HG02884 (cell line): ENCODE results near the gene OLA1.
"Not testable (repeated sequence)": the region's sequence is repeated elsewhere in the genome, so short reads cannot be mapped to it uniquely, and the experiment has no call there.

ENCODE experiments used
- ATAC-seq: cut with Tn5 transposase; IDR thresholded peaks from one replicate; pipeline ENCODE4 v1.9.1; 2021; ENCODE audit warnings: mild to moderate bottlenecking, moderate library complexity; ENCODE audit not compliant: unreplicated experiment

The OLA1 gene

GRCh38 chr2:174248187-174248997 lies at the start of gene OLA1:
TSS of gene OLA1 (minus strand) at chr2:174248532. CDS start at chr2:174246815, 1,717 bp downstream.
- peak; percentile 93 for ATAC-seq

DNA sequence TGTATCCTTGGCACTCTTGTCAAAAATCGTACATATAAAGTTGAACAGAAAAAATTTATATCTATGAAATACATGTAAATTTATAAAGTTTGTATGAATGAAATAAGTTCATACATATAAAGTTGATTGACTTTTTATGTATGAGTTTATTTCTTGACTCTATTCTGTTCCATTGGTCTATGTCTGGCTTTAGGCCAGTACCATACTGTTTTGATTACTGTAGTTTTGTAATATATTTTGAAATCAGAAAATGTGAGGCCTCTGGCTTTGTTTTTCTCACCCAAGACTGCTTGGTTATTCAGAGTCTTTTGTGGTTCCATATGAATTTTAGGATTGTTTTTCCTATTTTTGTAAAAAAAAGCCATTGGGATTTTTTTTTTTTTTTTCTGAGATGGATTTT lies 44.6 kb upstream of the OLA1 start:
- ATAC-seq: no peak

GRCh38 chr2:174286172-174286571 lies 37.8 kb upstream of the OLA1 start:
- ATAC-seq: no peak

- ATAC-seq: no peak
Observed at GRCh38 chr2:174282441-174282840, 34.1 kb upstream of the OLA1 start.

GRCh38 chr2:174281736-174282135 lies 33.4 kb upstream of the OLA1 start:
- ATAC-seq: no peak

- ATAC-seq: no peak
Observed at GRCh38 chr2:174280596-174280995, 32.3 kb upstream of the OLA1 start.

DNA sequence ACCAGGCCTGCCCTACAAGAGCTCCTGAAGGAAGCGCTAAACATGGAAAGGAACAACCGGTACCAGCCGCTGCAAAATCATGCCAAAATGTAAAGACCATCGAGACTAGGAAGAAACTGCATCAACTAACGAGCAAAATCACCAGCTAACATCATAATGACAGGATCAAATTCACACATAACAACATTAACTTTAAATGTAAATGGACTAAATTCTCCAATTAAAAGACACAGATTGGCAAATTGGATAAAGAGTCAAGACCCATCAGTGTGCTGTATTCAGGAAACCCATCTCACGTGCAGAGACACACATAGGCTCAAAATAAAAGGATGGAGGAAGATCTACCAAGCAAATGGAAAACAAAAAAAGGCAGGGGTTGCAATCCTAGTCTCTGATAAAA lies 21.9 kb upstream of the OLA1 start:
- not testable (repeated sequence) for ATAC-seq

DNA sequence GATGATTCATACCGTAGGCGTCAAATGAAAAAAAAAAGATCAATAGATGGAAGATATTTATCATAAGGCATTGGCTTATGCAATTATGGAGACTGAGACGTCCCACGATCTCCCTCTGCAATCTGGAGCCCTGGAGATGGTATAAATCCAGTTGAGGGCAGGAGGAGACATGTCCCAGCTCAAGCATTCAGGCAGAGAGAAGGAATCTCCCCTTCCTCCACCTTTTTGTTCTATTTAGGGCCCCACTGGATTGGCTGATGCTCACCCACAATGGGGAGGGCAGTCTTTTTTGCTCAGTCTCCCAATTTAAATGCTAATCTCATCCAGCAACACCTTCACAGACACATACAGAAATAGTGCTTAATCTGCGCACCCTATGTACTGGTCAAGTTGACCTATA lies 18.0 kb upstream of the OLA1 start:
- ATAC-seq: no peak

DNA sequence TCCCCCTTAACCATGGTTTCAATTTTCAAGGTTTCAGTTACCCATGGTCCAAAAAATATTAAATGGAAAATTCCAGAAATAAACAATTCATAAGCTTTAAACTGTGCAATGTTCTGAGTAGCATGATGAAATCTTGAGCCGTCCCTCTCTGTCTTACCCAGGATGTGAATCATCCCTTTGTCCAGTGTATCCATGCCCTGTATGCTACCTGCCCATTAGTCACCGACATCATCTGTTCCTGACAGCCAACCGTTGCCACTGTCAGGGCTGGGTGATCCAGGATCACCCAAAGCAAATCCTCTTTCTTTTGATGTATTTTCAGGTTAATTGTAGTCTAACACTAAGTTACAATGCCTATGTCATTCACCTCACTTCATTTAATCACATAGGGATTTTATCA lies 15.7 kb upstream of the OLA1 start:
- no peak for ATAC-seq

GRCh38 chr2:174259981-174260380 lies 11.6 kb upstream of the OLA1 start:
- no peak for ATAC-seq

DNA sequence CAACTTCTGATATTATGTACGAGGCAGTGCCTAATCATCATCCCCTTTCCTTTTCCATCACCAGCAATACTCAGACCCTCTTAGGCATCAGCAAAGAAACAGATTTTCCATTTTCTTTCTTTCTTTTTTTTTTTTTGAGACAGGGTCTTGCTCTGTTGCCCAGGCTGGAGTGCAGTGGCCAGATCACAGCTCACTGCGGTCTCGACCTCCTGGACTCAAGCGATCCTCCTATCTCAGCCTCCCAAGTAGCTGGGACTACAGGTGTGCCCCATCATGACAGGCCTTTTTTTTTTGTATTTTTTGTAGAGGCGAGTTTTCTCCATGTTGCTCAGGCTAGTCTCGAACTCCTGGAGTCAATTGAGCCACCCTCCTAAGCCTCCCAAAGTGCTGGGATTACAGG lies 5.9 kb upstream of the OLA1 start:
- ATAC-seq: no peak

DNA sequence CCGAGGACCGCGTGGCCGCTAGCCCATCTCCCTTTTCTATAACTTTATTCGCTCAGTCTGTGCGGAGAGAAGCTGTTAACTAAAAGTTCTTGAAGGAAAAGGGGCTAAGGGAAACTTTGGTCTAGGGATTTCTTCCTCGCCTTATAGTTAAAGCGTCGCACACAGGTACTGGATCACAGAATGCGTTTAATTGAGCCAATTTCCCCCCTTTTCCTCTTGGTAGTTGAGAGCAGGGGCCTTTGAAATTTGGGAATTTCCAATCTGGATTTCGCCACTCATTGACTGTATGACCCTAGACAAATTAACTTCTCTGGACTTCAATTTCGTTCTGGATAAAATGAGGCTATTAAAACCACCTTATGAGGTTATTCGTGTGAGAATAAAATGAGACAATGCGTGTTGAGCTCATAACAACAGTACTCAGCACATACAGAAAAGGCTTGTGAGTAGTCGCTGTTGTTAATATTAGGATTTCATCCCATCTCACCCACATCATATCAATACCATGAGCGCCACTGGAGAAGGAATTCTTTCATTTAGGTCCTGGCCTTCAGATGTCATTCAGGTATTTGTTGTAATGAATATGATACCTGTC lies 763 bp upstream of the OLA1 start:
- ATAC-seq: no peak

DNA sequence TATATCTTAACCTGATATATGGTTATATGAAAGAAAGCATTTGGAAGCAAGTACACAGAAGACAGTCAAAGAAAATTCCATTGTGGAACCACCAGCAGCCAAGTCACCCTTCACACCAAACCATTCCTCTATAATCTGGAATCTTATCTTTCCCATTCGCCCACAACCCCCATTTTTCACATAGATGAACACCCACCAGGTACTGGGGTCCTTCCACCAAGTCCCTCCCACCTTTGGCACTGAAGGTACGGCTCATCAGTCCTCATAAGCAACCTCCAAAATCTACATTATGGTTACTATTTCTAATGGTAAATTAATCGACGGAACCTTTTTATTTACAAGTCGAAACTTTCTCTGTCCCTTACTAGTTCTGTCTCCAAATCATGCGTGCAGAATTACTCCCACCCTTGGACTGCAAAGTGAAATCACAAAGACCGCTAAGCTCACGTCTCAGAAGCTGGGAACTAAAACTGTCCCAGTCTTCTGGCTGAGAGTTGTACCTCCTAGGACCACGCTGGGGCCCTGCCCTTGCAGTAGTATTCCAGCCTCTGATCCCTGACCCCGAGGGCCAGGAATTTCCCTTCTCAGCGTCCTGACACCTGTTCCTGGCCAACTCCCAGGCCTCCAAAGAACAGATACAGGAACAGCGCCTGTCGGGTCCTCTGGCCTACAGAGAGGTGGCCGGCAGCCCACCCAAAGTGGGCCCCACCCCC lies 702 bp downstream of the OLA1 start:
- ATAC-seq: peak; percentile 4

DNA sequence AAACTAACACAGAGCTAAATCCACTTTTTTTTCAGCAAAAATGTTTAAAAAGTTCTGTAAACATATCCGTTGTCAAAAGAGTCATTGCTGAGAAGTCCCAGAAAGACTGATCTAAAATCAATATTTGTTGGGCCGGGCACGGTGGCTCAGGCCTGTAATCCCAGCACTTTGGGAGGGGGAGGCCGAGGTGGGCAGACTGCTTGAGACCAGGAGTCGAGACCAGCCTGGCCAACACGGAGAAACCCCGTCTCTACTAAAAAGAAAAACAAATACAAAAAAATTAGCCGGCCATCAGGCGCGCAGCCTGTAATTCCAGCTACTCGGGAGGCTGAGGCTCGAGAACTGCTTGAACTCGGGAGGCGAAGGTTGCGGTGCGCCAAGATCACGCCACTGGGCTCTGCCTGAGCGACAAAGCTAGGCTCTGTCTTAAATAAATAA lies 1.4 kb downstream of the OLA1 start:
- ATAC-seq: no peak

DNA sequence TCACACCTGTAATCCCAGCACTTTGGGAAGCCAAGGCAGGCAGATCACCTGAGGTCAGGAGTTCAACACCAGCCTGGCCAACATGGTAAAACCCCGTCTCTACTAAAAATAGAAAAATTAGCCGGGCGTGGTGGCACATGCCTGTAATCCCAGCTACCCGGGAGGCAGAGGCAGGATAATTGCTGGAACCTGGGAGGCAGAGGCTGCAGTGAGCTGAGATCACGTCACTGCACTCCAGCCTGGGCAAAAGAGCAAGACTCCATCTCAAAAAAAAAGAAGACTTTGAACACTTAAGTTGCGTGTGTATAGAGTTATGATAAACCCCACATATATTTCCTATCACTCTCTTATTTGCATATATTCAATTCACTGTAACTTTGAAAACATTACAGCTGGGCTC lies 2.7 kb downstream of the OLA1 start:
- ATAC-seq: not testable (repeated sequence)

DNA sequence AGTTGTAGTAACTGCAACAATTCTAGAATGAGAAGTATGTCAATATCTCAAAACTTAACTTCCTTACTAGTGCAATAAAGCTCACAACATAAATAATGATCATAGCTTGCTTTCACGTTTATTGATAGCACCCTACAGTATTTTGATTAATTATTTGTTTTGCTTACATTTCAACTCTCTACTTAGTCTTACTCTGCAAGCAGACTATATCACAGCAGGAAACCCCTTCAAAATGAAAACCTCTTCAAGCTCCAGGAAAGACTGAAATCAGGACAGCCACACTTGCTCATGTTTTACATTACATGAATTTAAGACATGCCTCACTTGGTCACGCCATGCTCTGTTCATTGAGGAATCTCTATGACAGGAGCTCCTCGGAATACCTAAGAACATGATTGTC lies 3.3 kb downstream of the OLA1 start:
- no peak for ATAC-seq

DNA sequence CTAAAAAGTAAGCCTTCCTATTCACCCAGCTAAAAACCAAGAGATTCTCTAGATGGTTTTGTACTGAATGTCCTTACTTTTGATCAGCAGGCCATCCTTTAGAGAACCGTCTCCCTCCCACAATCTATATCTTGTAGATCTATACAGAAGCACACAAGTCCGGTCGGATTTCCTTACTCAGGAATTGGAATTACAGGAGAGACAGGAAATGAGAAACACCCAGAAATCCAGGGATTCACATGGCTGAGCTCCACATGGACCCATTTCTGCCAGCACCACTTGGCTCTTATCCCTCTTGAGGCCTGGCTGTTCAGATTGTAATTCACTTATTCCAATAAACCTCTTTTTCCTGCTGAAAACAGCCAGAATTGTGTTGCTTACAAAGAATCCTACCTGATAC lies 4.5 kb downstream of the OLA1 start:
- ATAC-seq: no peak

DNA sequence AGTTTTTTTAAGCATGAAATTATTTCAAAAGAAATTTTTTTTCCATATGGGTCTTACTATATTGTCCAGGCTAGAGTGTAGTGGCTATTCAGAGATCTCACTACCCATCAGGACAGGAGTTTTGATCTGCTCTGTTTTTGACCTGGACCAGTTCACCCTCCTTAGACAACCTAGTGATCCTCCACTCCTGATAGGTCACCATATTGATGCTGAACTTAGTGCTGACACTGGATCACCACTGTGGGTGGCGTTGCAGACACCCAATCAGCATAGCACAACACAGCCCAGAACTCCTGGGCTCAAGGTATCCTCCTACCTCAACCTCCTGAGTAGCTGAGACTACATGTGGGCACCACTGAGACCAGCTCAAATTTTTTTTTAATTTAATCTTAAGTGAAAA lies 8.2 kb downstream of the OLA1 start:
- ATAC-seq: no peak

- ATAC-seq: no peak
Observed at GRCh38 chr2:174236429-174236828, 11.9 kb downstream of the OLA1 start.

- no peak for ATAC-seq
Observed at GRCh38 chr2:174235680-174236079, 12.7 kb downstream of the OLA1 start.

DNA sequence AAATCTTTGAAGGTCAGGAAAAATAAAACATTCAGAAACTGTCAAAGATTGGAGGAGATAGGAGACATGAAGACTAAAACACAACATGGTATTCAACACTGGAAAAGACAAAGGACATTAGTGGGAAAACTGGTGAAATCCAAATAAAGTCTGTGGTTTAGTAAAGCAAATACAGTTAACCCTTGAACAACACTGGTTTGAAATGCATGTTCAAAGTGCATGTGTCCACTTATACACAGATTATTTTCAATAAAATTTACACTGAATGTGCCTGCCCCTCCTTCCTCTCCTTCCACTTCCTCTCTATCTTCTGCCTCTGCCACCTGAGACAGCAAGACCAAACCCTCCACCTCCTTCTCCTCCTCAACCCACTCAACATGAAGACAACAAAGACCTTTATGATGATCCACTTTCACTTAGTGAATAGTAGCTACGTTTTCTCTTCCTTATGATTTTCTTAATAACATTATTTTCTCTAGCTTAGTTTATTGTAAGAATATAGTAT lies 14.5 kb downstream of the OLA1 start:
- ATAC-seq: no peak

DNA sequence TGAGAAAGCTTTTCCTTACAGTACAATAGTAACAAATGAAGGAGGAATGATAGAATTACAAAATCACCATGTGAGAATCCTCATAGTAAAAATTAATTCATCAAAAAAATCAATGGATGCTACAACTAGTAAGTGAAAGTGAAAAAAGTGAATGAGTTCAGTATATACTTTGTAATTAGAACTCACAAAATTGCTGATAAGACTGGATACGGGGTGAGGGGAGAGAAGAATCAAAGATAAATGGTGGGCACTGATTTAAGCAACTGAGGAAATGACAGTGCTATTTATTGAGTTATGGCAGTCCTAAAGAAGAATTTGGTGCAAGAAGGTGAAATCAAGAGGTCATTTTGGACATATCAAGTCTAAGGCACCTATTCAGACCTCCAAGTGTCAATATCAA lies 20.6 kb downstream of the OLA1 start:
- no peak for ATAC-seq
